T-helper 2 cell (primary cell): Measurements from ENCODE around the gene FNTB.

Source experiments
- DNase-seq, 5 experiments: peaks; one replicate each; pipeline versions ENCODE4 v3.0.0 to v3.0.0-alpha.2; 2012 to 2022

The FNTB gene

DNA sequence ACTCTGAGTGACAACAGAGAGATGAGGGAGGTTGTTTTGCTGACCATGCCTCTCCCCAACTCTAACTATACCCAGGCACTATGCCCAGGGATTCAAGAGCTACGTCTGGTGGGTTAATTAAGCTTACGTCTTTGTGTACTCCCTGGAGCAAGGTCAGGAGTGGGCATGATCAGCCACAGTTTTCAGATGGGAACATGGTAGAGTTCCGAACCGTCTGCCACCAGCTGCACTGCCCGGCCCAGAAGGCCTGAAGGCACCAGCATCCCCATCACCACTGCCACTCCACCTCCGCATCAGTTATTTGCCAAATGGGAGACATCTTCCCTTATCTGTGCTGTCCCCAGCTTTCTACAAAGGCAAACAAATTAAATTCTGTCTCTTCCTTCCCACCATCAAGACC lies 33.0 kb upstream of the FNTB start:
- no peak for DNase-seq

GRCh38 chr14:64954491-64955240 lies 32.0 kb upstream of the FNTB start:
- no peak for DNase-seq

DNA sequence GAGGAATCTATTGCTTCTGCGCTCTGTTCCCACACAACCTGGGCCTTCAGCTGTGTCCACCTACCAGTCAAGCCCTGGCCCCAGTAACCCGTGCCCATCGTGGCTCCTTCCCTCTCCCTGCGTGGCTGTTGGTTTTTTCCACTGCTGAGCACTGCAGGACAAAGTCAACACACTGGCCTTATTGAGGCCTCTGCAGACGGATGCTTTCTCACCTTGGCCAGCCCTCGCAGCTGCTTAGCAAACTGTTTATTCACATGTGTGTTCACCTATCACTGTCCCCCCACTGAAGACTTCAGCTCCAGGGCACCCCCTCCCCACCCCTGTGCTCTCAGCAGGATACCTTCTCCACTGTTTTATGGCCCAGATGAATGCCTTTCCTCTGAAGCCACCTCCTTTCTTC lies 31.4 kb upstream of the FNTB start:
- DNase-seq: no peak

- DNase-seq: no peak
Observed at GRCh38 chr14:64956697-64957406, 29.8 kb upstream of the FNTB start.

DNA sequence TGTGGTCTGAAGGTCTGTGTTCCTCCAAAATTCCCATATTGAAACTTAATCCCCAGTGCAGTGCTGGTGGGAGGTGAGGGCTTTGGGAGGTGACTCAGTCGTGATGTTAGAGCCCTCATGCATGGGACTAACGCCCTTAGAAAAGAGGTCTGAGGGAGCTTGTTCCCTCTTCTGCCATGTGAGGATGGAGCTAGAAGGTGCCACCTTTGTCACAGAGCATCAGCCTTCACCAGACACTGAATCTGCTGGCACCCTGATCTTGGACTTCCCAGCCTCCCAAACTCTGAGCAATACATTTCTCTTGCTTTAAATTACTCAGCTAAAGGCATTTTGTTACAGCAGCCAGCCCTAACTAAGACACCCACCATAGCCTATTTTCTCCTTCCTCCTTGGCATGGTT lies 28.5 kb upstream of the FNTB start:
- no peak for DNase-seq

DNA sequence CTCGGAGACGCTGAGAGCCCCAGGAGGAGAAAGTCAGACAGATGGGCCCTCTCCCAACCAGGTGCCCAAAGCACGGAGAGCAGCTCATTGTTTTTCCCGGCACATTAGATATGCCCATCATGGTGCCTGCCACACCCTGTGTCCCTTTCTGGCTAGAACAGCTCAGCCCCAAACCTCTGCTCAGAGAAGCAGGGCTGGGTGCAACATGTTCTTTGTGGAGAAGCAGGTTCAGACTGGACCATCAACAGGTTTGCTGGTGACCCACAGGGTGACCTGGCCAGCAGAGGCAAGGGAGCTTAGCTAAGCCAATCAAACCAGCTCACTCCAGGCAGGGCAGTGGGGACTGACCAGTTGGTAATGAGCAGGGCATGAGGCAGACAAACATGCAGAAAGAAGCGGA lies 28.0 kb upstream of the FNTB start:
- DNase-seq: no peak

DNA sequence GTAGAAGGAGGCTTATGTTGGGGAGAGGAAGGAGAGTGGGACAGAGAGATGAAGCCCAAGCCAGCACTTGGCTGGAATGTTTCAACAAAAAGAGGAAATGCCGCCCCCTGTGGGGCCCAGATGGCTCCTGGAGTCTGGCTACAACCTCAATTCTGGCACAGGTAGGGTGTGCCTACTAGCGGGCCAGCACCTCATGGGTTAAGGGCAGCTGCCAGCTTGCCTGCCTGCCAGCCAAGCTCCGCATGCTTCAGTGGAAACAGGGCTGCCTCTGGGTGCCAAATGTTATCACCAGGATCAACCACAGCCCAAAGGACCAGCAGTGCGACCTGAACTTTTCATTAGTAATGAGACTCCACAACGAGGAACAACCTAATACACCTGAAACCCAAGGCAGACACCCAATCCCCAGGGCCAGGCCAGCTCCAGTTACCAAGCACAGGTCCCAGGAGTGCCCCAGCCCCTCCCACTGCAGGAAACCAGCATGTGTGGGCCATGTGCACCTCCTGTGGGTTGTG lies 25.9 kb upstream of the FNTB start:
- DNase-seq: no peak

DNA sequence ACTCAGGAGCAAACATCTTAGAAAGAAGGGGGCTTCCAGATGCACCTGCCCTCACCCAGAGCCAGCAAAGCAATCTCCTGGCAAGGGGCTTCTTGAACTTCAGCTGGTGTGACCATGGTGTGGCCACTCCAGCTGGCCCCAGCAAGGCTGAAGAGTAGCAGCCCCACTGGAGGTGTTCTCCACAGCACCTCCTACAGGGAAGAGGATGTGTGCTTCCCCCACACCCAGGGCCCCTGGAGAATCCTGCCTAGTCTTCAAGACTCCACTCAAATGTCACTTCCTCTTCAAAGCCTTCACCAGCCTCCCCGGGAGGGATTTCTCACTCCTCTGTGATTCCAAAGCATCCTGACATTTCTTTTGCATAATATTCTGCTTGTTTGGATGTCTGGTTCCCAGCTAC lies 23.1 kb upstream of the FNTB start:
- DNase-seq: no peak

DNA sequence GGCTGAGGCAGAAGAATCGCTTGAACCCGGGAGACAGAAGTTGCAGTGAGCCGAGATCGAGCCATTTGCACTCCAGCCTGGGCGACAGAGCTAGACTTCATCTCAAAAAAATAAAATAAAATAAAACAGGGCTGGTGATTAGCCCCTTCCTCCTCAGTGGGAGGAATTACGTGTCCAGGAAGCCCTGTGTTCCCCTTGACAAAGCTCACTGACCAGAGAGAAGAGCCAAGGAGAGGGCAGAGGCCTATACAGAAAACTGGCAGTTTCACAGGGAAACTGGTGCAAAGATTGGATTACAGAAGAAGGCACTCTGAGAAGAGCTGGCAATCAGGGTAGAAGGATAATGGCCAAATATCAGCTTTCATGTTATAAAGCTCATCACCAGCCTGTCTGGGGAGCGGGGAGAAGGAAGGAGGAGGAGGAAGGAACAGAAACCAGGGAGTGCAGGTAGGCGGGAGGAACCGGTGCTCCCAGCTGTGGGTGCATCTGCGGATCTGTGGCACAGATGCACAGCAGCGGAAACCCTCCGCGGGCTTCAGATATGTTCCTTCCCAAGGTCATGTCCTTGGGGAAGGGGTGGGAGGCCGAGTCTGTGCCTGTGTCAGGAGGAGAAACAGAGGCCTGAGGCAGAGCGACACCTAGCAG lies 21.2 kb upstream of the FNTB start:
- no peak for DNase-seq

DNA sequence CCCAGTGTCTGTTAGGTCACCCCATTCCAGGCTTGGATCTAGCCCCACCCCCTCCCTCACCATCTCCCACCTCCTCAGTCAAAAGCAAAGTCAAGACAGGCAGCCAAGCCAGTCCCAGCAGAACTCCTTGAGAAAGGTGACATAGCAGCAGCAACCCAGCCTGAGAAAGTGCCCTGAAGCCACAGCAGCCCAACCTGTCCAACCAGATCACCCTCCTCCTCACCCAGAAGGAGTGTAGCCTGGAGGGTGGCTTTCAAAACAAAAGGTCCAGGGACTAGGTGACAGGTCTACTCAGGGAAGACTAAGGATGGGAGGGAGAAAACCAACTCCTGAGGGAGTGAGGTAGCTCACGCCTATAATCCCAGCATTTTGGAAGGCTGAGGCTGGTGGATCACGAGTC lies 19.7 kb upstream of the FNTB start:
- no peak for DNase-seq

GRCh38 chr14:64968167-64968566 lies 18.5 kb upstream of the FNTB start:
- DNase-seq: no peak

GRCh38 chr14:64968651-64969050 lies 18.0 kb upstream of the FNTB start:
- no peak for DNase-seq

DNA sequence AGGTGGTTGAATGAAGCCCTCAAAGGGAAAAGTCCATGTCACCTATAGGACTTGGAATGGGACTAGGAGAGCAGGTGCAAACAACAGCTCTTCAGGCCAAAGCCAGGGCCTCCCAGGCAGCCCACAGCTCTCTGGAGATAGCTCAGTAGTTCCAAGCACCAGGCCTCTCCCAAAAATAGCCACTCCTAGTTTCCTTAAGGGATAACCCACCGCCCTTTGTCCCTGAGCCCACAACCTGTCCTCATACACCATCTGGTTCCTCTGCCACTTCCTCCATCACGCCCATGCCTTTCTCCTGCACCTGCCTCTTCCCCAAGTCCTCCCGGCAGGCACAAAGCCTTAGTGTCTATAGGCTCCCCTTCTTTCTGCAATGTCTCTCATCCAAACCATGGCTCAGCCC lies 16.7 kb upstream of the FNTB start:
- no peak for DNase-seq

GRCh38 chr14:64970776-64971477 lies 15.8 kb upstream of the FNTB start:
- DNase-seq: no peak

DNA sequence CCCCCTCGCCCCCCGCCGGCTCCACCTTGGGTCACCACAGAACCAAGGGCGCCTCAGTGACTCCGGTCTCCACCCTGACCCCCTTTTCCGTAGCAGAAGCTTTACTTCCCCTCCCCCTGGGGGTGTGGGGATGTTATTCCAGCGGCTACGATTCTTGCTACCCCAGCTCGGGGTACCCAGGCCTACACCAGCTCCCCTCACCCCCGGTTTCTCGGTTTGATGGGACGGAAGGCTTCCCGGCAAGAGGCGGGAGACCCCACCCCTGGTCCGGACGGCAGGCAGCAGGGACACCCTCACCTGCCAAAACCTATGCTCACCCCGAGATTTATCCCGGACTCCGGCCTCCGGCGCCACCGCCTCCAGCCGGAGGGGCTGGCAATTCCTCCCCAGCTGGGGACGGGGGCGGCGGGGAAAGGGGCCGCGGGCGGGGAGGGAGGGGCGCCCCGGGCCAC lies 15.2 kb upstream of the FNTB start:
- no peak for DNase-seq

DNA sequence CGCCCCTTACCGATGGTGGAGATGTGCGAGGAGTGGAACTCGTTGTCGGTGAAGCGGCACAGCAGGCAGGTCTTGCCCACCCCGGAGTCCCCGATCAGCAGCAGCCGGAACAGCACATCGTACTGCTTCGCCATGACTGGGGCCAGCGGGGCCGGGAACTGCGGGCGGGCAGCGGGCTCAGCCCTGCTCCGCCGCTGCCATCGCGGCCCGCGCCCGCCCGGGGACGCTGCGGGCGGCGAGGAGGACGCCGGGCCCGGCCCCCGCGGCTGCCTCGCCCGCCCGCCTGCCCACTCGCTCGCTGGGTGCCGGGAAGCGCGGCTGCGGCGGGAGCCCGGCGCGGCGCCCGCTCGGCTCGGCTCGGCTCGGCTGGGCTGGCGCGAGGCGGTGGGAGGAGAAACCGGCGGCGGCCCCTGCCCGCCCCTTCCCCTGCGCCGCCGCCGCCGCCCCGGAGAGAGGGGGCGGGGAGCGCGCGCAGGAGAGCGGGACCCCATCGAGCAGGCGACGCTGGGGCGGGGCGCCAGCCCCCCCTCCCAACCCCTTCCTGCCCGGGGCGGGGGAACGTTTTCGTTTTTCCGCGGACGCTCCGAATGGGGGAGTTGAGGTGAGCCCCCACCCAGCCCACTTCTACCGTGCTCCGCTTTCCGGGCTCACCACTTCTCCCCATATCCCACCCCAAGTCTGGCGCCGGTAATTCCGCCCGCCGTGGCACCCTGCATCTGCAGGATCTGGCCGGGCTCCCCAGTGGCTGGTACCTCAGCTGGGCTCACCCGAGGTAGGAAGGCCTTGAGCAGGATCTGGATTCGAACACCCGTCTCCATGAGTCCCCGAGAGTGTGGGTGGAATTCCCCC lies 14.5 kb upstream of the FNTB start, which contains the start of gene RAB15:
TSS of gene RAB15 (minus strand) at position 394 of the 849 bp plus-strand sequence. CDS start at position 134, 260 bp downstream.
- peak; percentile 18 to 50 (median 22) for DNase-seq

GRCh38 chr14:64973026-64973442 lies 13.7 kb upstream of the FNTB start:
- DNase-seq: no peak

- DNase-seq: no peak
Observed at GRCh38 chr14:64973826-64974225, 12.9 kb upstream of the FNTB start.

- DNase-seq: no peak
Observed at GRCh38 chr14:64974563-64974962, 12.1 kb upstream of the FNTB start.

- no peak for DNase-seq
Observed at GRCh38 chr14:64979336-64980074, 7.2 kb upstream of the FNTB start.
